ENCODE measurements around the gene SPTBN4.
"Not testable (repeated sequence)": the region's sequence is repeated elsewhere in the genome, so short reads cannot be mapped to it uniquely, and the experiment has no call there.

SPTBN4 gene

DNA sequence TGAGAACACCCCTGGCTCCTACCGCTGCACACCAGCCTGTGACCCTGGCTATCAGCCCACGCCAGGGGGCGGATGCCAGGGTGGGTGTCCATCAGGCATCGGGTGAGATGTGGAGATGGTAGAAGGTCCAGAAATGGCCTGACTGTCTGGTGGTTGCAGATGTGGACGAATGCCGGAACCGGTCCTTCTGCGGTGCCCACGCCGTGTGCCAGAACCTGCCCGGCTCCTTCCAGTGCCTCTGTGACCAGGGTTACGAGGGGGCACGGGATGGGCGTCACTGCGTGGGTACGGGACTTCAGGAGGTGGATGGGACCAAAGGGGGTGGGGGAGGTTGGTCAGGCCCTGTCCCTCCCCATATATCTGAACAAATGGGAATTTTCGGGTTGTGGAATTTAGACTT lies 150.1 kb downstream of the SPTBN4 start:
- peaks cover 21% of the 10 kb centered on the region for H3K4me1 ChIP-seq (ENCODE audit: control insufficient read depth, insufficient read depth, low read length, poor library complexity, severe bottlenecking)
- H3K9me3 ChIP-seq (ENCODE audit: control insufficient read depth, low read length), result no peaks in the 10 kb centered on the region
- no peaks in the 10 kb centered on the region for H3K27me3 ChIP-seq (replicated peaks; ENCODE audit: control insufficient read depth, insufficient read depth, low read length, poor library complexity, severe bottlenecking)
- H3K36me3 ChIP-seq (ENCODE audit: control insufficient read depth, insufficient read depth, low read length), result peaks cover 17% of the 10 kb centered on the region
- no peak for DNase-seq
- no peak overlapping the region for H3K27ac ChIP-seq (ENCODE audit: insufficient read depth, low read length, poor library complexity, severe bottlenecking)
- no peak overlapping the region for H3K4me3 ChIP-seq (ENCODE audit: insufficient read depth, low read depth, low read length, poor library complexity, severe bottlenecking)

DNA sequence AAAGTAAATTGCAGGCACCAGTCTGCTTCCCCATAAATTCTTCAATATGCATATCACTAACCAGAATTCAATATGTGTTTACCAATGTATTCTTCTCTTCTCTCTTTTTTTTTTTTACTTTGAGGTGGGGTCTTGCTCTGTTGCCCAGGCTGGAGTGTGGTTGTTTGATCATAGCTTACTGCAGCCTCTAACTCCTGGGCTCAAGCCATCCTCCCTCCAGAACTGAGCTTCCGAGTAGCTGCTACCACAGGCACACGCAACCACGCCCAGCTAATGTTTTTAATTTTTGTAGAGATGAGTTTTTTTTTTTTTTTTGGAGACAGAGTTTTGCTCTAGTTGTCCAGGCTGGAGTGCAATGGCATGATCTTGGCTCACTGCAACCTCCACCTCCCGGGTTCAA lies 151.2 kb downstream of the SPTBN4 start:
- no peaks in the 10 kb centered on the region for H3K27me3 ChIP-seq (replicated peaks; ENCODE audit: control insufficient read depth, insufficient read depth, low read length, poor library complexity, severe bottlenecking)
- no peak overlapping the region for H3K4me3 ChIP-seq (ENCODE audit: insufficient read depth, low read depth, low read length, poor library complexity, severe bottlenecking)
- DNase-seq, result no peak
- peaks cover 20% of the 10 kb centered on the region for H3K36me3 ChIP-seq (ENCODE audit: control insufficient read depth, insufficient read depth, low read length)
- H3K27ac ChIP-seq (ENCODE audit: insufficient read depth, low read length, poor library complexity, severe bottlenecking), result no peak overlapping the region
- no peaks in the 10 kb centered on the region for H3K9me3 ChIP-seq (ENCODE audit: control insufficient read depth, low read length)
- peaks cover 21% of the 10 kb centered on the region for H3K4me1 ChIP-seq (ENCODE audit: control insufficient read depth, insufficient read depth, low read length, poor library complexity, severe bottlenecking)

DNA sequence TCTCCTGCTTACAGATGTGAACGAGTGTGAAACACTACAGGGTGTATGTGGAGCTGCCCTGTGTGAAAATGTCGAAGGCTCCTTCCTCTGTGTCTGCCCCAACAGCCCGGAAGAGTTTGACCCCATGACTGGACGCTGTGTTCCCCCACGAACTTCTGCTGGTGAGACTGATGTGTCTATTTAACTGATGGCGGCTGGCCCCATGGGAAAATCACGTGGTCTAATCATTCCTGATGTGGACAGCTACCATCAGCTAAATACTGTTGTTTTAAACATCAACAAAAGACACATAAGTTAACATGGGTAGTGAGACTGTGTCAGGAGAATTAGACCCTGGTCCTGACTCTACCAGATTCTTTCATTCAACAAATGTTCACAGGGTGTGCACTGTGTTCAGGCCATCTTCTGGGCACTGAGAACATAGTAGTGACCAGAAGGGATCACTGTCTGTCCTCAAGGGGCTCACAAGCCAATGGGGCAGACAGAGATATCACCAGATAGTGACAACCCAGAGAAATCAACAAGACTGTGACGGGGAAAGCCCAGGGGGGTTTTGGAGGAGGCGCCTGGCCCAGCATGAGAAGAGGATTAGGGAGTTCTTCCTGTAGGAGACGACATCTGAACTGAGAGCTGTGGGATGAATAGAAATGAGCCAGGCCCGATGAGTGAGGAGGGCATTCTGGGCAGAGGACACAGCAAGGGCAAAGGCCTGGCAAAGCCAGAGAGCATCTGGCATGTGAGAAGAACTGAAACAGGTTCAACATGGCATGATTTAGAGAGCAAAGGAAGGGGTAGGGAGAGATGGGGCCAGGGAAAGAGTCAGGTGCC lies 152.7 kb downstream of the SPTBN4 start:
- no peak for DNase-seq
- Histone ChIP-seq H3K4me1 (ENCODE audit: control insufficient read depth, insufficient read depth, low read length, poor library complexity, severe bottlenecking) (peaks cover 7% of the 10 kb centered on the region), H3K27me3 (replicated peaks; ENCODE audit: control insufficient read depth, insufficient read depth, low read length, poor library complexity, severe bottlenecking) (no peaks in the 10 kb centered on the region), H3K9me3 (ENCODE audit: control insufficient read depth, low read length) (no peaks in the 10 kb centered on the region), H3K36me3 (ENCODE audit: control insufficient read depth, insufficient read depth, low read length) (peaks cover 29% of the 10 kb centered on the region), H3K27ac (ENCODE audit: insufficient read depth, low read length, poor library complexity, severe bottlenecking) (no peak overlapping the region), H3K4me3 (ENCODE audit: insufficient read depth, low read depth, low read length, poor library complexity, severe bottlenecking) (no peak overlapping the region)

DNA sequence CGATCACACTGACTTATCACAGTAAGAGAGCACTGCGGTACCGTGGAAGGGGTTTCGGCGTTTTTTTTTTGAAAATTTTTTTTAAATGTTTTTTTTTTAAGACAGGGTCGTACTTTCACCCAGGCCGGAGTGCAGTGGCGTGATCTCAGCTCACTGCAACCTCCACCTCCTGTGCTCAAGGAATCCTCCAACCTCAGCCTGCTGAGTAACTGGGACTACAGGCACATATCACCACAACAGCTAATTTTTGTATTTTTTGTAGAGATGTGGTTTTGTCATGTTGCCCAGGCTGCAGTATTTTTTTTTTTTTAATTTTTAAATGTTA lies 153.3 kb downstream of the SPTBN4 start:
- H3K4me3 ChIP-seq (ENCODE audit: insufficient read depth, low read depth, low read length, poor library complexity, severe bottlenecking), result no peak overlapping the region
- H3K9me3 ChIP-seq (ENCODE audit: control insufficient read depth, low read length), result no peaks in the 10 kb centered on the region
- no peak overlapping the region for H3K27ac ChIP-seq (ENCODE audit: insufficient read depth, low read length, poor library complexity, severe bottlenecking)
- no peak for DNase-seq
- H3K27me3 ChIP-seq (replicated peaks; ENCODE audit: control insufficient read depth, insufficient read depth, low read length, poor library complexity, severe bottlenecking), result no peaks in the 10 kb centered on the region
- peaks cover 29% of the 10 kb centered on the region for H3K36me3 ChIP-seq (ENCODE audit: control insufficient read depth, insufficient read depth, low read length)
- peaks cover 1% of the 10 kb centered on the region for H3K4me1 ChIP-seq (ENCODE audit: control insufficient read depth, insufficient read depth, low read length, poor library complexity, severe bottlenecking)

DNA sequence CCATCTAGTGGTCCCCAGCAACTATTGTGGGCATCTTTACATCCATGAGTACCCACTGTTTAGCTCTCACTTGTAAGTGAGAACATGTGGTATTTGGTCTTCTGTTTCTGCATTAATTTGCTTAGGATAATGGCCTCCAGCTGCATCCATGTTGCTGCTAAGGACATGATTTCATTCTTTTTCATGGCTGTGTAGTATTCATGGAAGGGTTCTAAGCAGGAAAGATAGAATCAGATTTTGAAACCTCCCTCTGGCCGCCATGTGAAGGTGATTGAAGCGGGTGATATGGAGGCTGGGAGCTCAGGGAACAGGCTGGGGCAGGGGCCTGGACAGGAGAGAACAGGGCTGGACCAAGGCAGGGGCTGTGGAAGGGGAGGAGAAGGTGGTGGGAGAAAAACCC lies 154.5 kb downstream of the SPTBN4 start:
- DNase-seq, result no peak
- H3K27me3 ChIP-seq (replicated peaks; ENCODE audit: control insufficient read depth, insufficient read depth, low read length, poor library complexity, severe bottlenecking), result no peaks in the 10 kb centered on the region
- no peaks in the 10 kb centered on the region for H3K9me3 ChIP-seq (ENCODE audit: control insufficient read depth, low read length)
- no peak overlapping the region for H3K27ac ChIP-seq (ENCODE audit: insufficient read depth, low read length, poor library complexity, severe bottlenecking)
- no peak overlapping the region for H3K4me3 ChIP-seq (ENCODE audit: insufficient read depth, low read depth, low read length, poor library complexity, severe bottlenecking)
- peaks cover 29% of the 10 kb centered on the region for H3K36me3 ChIP-seq (ENCODE audit: control insufficient read depth, insufficient read depth, low read length)
- no peaks in the 10 kb centered on the region for H3K4me1 ChIP-seq (ENCODE audit: control insufficient read depth, insufficient read depth, low read length, poor library complexity, severe bottlenecking)

DNA sequence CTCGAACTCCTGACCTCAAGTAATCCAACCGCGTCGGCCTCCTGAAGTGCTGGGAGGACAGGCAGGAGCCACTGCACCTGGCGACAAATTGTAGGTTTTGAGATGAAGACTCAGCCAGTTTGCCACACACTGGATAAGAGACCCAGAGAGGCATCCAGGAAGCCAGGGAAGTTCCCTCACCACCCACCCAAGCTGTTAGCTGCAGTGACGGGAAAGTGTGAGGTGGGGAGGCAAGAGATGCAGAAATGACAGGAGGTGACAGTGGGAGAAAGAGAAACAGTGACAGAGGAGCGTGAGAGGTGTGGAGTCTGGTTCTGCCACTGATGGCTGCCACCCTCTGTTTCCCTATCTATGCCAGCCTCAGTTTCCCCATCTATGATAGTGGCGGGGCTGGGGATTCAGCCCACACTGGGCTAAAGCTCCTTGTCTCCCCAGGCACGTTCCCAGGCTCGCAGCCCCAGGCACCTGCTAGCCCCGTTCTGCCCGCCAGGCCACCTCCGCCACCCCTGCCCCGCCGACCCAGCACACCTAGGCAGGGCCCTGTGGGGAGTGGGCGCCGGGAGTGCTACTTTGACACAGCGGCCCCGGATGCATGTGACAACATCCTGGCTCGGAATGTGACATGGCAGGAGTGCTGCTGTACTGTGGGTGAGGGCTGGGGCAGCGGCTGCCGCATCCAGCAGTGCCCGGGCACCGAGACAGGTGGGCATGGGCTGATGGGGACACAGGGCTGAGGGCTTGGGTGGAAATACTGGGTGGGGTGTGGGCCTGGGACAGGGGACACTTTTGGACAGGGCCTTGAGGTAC lies 155.4 kb downstream of the SPTBN4 start:
- Histone ChIP-seq H3K9me3 (ENCODE audit: control insufficient read depth, low read length) (no peaks in the 10 kb centered on the region), H3K4me1 (ENCODE audit: control insufficient read depth, insufficient read depth, low read length, poor library complexity, severe bottlenecking) (no peaks in the 10 kb centered on the region)
- DNase-seq, result no peak

DNA sequence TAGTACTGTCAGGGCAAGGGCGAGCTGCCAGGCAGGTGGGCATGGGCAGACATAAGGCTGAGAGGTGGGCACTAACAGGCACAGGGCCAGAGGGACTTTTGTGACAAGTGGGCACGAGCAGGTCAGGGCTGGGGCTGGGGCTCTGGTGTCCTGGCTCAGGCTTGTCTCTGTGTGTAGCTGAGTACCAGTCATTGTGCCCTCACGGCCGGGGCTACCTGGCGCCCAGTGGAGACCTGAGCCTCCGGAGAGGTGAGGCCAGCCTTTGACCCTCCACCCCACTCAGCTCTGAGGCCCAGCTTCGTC lies 155.9 kb downstream of the SPTBN4 start:
- Histone ChIP-seq H3K27me3 (replicated peaks; ENCODE audit: control insufficient read depth, insufficient read depth, low read length, poor library complexity, severe bottlenecking) (no peaks in the 10 kb centered on the region), H3K36me3 (ENCODE audit: control insufficient read depth, insufficient read depth, low read length) (peaks cover 29% of the 10 kb centered on the region), H3K27ac (ENCODE audit: insufficient read depth, low read length, poor library complexity, severe bottlenecking) (no peak overlapping the region), H3K4me3 (ENCODE audit: insufficient read depth, low read depth, low read length, poor library complexity, severe bottlenecking) (no peak overlapping the region), H3K9me3 (ENCODE audit: control insufficient read depth, low read length) (no peaks in the 10 kb centered on the region), H3K4me1 (ENCODE audit: control insufficient read depth, insufficient read depth, low read length, poor library complexity, severe bottlenecking) (no peaks in the 10 kb centered on the region)
- DNase-seq, result no peak

More for the DNA sequence above, 155.4 kb downstream of the SPTBN4 start:
- H3K27ac ChIP-seq (ENCODE audit: insufficient read depth, low read length, poor library complexity, severe bottlenecking), result no peak overlapping the region
- H3K4me3 ChIP-seq (ENCODE audit: insufficient read depth, low read depth, low read length, poor library complexity, severe bottlenecking), result no peak overlapping the region
- no peaks in the 10 kb centered on the region for H3K27me3 ChIP-seq (replicated peaks; ENCODE audit: control insufficient read depth, insufficient read depth, low read length, poor library complexity, severe bottlenecking)
- peaks cover 29% of the 10 kb centered on the region for H3K36me3 ChIP-seq (ENCODE audit: control insufficient read depth, insufficient read depth, low read length)

DNA sequence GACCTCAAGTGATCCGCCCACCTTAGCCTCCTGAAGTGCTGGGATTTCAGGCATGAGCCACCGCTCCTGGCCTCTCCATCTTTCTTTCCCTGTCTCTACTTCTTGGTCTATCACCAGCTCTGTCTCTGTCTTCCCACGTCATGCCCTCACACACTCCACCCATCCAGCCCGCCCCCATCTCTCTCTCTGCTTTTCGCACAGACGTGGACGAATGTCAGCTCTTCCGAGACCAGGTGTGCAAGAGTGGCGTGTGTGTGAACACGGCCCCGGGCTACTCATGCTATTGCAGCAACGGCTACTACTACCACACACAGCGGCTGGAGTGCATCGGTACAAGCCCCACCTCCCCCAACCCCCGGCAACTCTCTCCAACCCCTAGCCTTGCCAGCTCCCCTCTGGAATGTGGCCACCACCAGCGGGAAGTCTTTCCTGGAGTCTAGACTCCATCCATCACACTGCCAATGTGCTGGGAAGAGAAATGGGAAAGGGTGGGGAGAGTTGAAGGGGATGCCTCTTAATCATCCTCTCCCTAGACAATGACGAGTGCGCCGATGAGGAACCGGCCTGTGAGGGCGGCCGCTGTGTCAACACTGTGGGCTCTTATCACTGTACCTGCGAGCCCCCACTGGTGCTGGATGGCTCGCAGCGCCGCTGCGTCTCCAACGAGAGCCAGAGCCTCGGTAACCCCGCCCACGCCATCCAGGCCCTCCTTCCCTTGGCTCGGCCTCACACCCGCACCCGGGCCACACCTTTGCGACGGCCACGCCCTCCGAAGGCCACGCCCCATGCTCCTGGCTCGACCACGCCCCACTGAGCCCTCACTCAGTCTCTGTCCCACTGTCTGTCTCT lies 156.8 kb downstream of the SPTBN4 start:
- Histone ChIP-seq H3K4me1 (ENCODE audit: control insufficient read depth, insufficient read depth, low read length, poor library complexity, severe bottlenecking) (no peaks in the 10 kb centered on the region), H3K27me3 (replicated peaks; ENCODE audit: control insufficient read depth, insufficient read depth, low read length, poor library complexity, severe bottlenecking) (no peaks in the 10 kb centered on the region), H3K36me3 (ENCODE audit: control insufficient read depth, insufficient read depth, low read length) (peaks cover 29% of the 10 kb centered on the region), H3K4me3 (ENCODE audit: insufficient read depth, low read depth, low read length, poor library complexity, severe bottlenecking) (no peak overlapping the region), H3K27ac (ENCODE audit: insufficient read depth, low read length, poor library complexity, severe bottlenecking) (no peak overlapping the region), H3K9me3 (ENCODE audit: control insufficient read depth, low read length) (no peaks in the 10 kb centered on the region)
- no peak for DNase-seq

DNA sequence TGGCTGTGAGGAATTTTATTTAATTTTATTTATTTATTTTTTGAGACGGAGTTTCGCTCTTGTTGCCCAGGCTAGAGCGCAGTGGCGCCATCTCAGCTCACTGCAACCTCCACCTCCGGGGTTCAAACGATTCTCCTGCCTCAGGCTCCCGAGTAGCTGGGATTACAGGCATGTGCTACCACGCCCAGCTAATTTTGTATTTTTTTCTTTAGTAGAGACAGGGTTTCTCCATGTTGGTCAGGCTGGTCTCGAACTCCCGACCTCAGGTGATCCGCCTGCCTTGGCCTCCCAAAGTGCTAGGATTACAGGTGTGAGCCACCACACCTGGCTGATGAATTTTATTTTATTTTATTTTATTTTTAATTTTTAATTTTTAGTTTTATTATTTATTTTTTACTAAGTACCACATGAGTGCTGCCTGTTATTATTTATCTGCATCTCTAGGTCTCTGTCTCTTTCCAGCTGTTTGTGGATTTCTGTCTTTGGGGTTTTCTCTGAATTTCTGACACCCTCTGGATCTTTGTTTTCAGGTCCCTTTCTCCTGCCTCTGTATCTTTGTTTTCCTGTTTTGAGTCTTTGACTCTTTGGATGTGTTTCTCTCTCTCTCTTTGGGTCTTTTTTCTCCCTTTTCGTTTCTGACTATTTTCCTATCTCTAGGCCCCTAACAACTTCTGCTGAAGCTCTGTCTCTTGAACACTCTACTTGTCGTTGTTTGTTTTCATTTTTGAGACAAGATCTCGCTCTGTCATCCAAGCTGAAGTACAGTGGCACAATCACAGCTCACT lies 157.8 kb downstream of the SPTBN4 start:
- H3K27me3 ChIP-seq (replicated peaks; ENCODE audit: control insufficient read depth, insufficient read depth, low read length, poor library complexity, severe bottlenecking); H3K4me3 ChIP-seq (ENCODE audit: insufficient read depth, low read depth, low read length, poor library complexity, severe bottlenecking); H3K4me1 ChIP-seq (ENCODE audit: control insufficient read depth, insufficient read depth, low read length, poor library complexity, severe bottlenecking); DNase-seq; H3K27ac ChIP-seq (ENCODE audit: insufficient read depth, low read length, poor library complexity, severe bottlenecking); H3K9me3 ChIP-seq (ENCODE audit: control insufficient read depth, low read length): not testable (repeated sequence)
- peaks cover 24% of the 10 kb centered on the region for H3K36me3 ChIP-seq (ENCODE audit: control insufficient read depth, insufficient read depth, low read length)

Data from effector memory CD4-positive, alpha-beta T cell (primary cell).